HCT116 (cell line): ENCODE measurements around the gene BORA. TPM values are rescaled to one million over a fixed set of nuclear protein-coding genes. Genes with fewer than 3 reads are reported as not detected.

ENCODE experiments used
- ATAC-seq: fragments of 200-7000 bp; cut with Tn5 transposase; 2 replicates; pipeline ENCODE4 v1.9.1; 2020; ENCODE audit warnings: mild to moderate bottlenecking, moderate library complexity
- Bru-seq: library from RNA; stranded (reverse); fragments of 400-500 nt; gene quantifications from one replicate; lab custom pipeline; 2021; lab: Mats Ljungman, UMichigan
- BruChase-seq, 2 experiments: library from RNA; stranded (reverse); fragments of 400-500 nt; gene quantifications; one replicate each; lab custom pipeline; 2021; lab: Mats Ljungman, UMichigan
- BruUV-seq: library from RNA; stranded (reverse); fragments of 400-500 nt; replicated peaks from 2 replicates; lab custom pipeline; 2021; lab: Mats Ljungman, UMichigan
- CTCF ChIA-PET: fragments of 300-600 bp; sonication (Branson Sonifier 250); formaldehyde crosslinking; loops from one replicate; lab custom pipeline; 2021; ENCODE audit warnings: antibody characterized with exemption; lab: Charles Lee
- POLR2A ChIA-PET: fragments of 300-600, 350-600 bp; sonication (Branson Sonifier 250); formaldehyde crosslinking; loops from one replicate; lab custom pipeline; 2021; ENCODE audit warnings: antibody characterized with exemption; lab: Charles Lee
- RAD21 ChIA-PET, 2 experiments: fragments of 300-600 bp; sonication (Branson Sonifier 250); formaldehyde crosslinking; loops; one replicate each; lab custom pipeline; 2023; ENCODE audit warnings: low total read pairs in 2 of 2; ENCODE audit not compliant: uncharacterized antibody in 2 of 2, unreplicated experiment in 2 of 2, low non-redundant PET in 1 of 2; lab: Charles Lee
- DNase-seq: peaks from one replicate; pipeline ENCODE4 v3.0.0-alpha.2; 2010; ENCODE audit warnings: low read depth, low spot score
- H2AFZ ChIP-seq: fragments of 200-600 bp; shearing (Covaris generic), sonication (generic); 2 replicates; pipeline ENCODE4 v1.6.1; 2017; ENCODE audit warnings: low read depth, mixed run types, mixed read lengths, antibody characterized with exemption, low read length; ENCODE audit not compliant: poor library complexity, severe bottlenecking
- H3K27ac ChIP-seq: 2 replicates; pipeline ENCODE4 v1.5.1; 2012; ENCODE audit warnings: low read depth, low read length
- H3K27me3 ChIP-seq: fragments of 200-600 bp; sonication (generic); 2 replicates; pipeline ENCODE4 v1.6.1; 2016; ENCODE audit warnings: mixed run types, low read length, mixed read lengths; ENCODE audit not compliant: insufficient read depth
- H3K36me3 ChIP-seq, 2 experiments: fragments of 200-500 bp in 1 of 2; fragments of 200-600 bp in 1 of 2; sonication (Bioruptor generic) in 1 of 2; sonication (generic) in 1 of 2; 2 replicates each; pipeline versions ENCODE4 v1.5.1 to v1.6.1; 2014 to 2016; ENCODE audit warnings: low read length in 2 of 2, inconsistent platforms in 1 of 2, mixed read lengths in 1 of 2, mixed run types in 1 of 2; ENCODE audit not compliant: insufficient read depth in 2 of 2, control insufficient read depth in 1 of 2
- H3K4me1 ChIP-seq, 2 experiments: fragments of 200-600 bp in 1 of 2; sonication (generic) in 1 of 2; 2 replicates each; pipeline versions ENCODE4 v1.5.1 to v1.6.1; 2012 to 2017; ENCODE audit warnings: low read length in 2 of 2, inconsistent platforms in 1 of 2, mild to moderate bottlenecking in 1 of 2, mixed read lengths in 1 of 2, mixed run types in 1 of 2, moderate library complexity in 1 of 2; ENCODE audit not compliant: insufficient read depth in 2 of 2, control insufficient read depth in 1 of 2
- H3K4me2 ChIP-seq: fragments of 200-600 bp; sonication (generic); 2 replicates; pipeline ENCODE4 v1.6.1; 2017; ENCODE audit warnings: mixed run types, low read length, mixed read lengths
- H3K4me3 ChIP-seq, 2 experiments: fragments of 200-600 bp in 1 of 2; sonication (generic) in 1 of 2; replicated peaks in 1 of 2; 2 replicates each; pipeline ENCODE4 v1.5.1; 2011 to 2016; ENCODE audit warnings: low read length in 2 of 2, control low read depth in 1 of 2, low read depth in 1 of 2, mild to moderate bottlenecking in 1 of 2, mixed read lengths in 1 of 2, mixed run types in 1 of 2
- H3K79me2 ChIP-seq: fragments of 200-600 bp; sonication (generic); 2 replicates; pipeline ENCODE4 v1.6.1; 2017; ENCODE audit warnings: mild to moderate bottlenecking, mixed run types, low read length, moderate library complexity, mixed read lengths; ENCODE audit not compliant: insufficient read depth
- H3K9ac ChIP-seq: fragments of 200-600 bp; sonication (generic); 2 replicates; pipeline ENCODE4 v1.6.1; 2016; ENCODE audit warnings: low read length, mixed read lengths
- H3K9me2 ChIP-seq: fragments of 200-600 bp; sonication (generic), shearing (Covaris generic); 2 replicates; pipeline ENCODE4 v1.6.1; 2017; ENCODE audit warnings: mixed run types, mild to moderate bottlenecking, moderate library complexity; ENCODE audit not compliant: insufficient read depth
- H3K9me3 ChIP-seq, 2 experiments: fragments of 200-500 bp in 1 of 2; fragments of 200-600 bp in 1 of 2; sonication (Bioruptor generic) in 1 of 2; sonication (generic) in 1 of 2; 2 replicates each; pipeline ENCODE4 v1.6.1; 2014 to 2017; ENCODE audit warnings: low read length in 2 of 2, mixed read lengths in 2 of 2, inconsistent platforms in 1 of 2, low read depth in 1 of 2, mild to moderate bottlenecking in 1 of 2, mixed run types in 1 of 2, moderate library complexity in 1 of 2; ENCODE audit not compliant: control insufficient read depth in 1 of 2, insufficient read depth in 1 of 2
- H4K20me1 ChIP-seq: fragments of 200-600 bp; sonication (generic), shearing (Covaris generic); 2 replicates; pipeline ENCODE4 v1.6.1; 2017; ENCODE audit warnings: mixed run types, mild to moderate bottlenecking, moderate library complexity; ENCODE audit not compliant: insufficient read depth
- CBX3 ChIP-seq: IDR thresholded peaks from 2 replicates; pipeline ENCODE4 v1.6.1; 2012; ENCODE audit warnings: low read depth
- EGR1 ChIP-seq: IDR thresholded peaks from 2 replicates; pipeline ENCODE4 v1.6.1; 2012; ENCODE audit warnings: low read depth
- ELF1 ChIP-seq: IDR thresholded peaks from 2 replicates; pipeline ENCODE4 v1.6.1; 2012; ENCODE audit warnings: low read depth, borderline replicate concordance
- POLR2AphosphoS5 ChIP-seq: IDR thresholded peaks from 2 replicates; pipeline ENCODE4 v1.6.1; 2011; ENCODE audit warnings: mild to moderate bottlenecking, low read depth, low read length, moderate library complexity
- RAD21 ChIP-seq: IDR thresholded peaks from 2 replicates; pipeline ENCODE4 v1.6.1; 2012; ENCODE audit warnings: low read depth, mild to moderate bottlenecking
- SIN3A ChIP-seq: IDR thresholded peaks from 2 replicates; pipeline ENCODE4 v1.6.1; 2012; ENCODE audit warnings: low read depth
- SP1 ChIP-seq: IDR thresholded peaks from 2 replicates; pipeline ENCODE4 v1.6.1; 2012; ENCODE audit warnings: low read depth
- TCF7L2 ChIP-seq: IDR thresholded peaks from 2 replicates; pipeline ENCODE4 v1.7.0; 2011; ENCODE audit warnings: borderline replicate concordance, inconsistent platforms; ENCODE audit not compliant: insufficient read depth, insufficient read length; ENCODE audit errors: extremely low read depth
- YY1 ChIP-seq: IDR thresholded peaks from 2 replicates; pipeline ENCODE4 v1.6.1; 2011; ENCODE audit warnings: low read length, low read depth, moderate library complexity, mild to moderate bottlenecking; ENCODE audit not compliant: insufficient replicate concordance; ENCODE audit errors: extremely low read depth
- ZFX ChIP-seq: fragments of 450-650 bp; IDR thresholded peaks from 2 replicates; pipeline ENCODE4 v1.6.1; 2017
- intact Hi-C: fragments of 100-400 bp; cut with micrococcal nuclease; formaldehyde crosslinking; loops from 2 replicates; pipeline ENCODE4 v1.10.0; 2022
- long read RNA-seq: library from polyadenylated mRNA; unstranded; transcript quantifications from one replicate; pipeline ENCODE4 v2.0.0, GENCODE V29; 2021; ENCODE audit not compliant: unreplicated experiment
- polyA plus RNA-seq: library from polyadenylated mRNA; unstranded; fragments of >200 nt; gene quantifications from 2 replicates; pipeline ENCODE4 v1.2.1, GENCODE V29; 2012; ENCODE audit warnings: missing spikeins
- total RNA-seq: library from RNA; stranded (reverse); gene quantifications from one replicate; pipeline ENCODE4 v1.2.1, GENCODE V29; 2021; ENCODE audit not compliant: unreplicated experiment
- TF ChIP-seq, protein P1 (sequence below): IDR thresholded peaks from 2 replicates; pipeline ENCODE4 v1.6.1; 2011; ENCODE audit warnings: mild to moderate bottlenecking, low read length, moderate library complexity; ENCODE audit not compliant: insufficient replicate concordance; ENCODE audit errors: extremely low read depth
- TF ChIP-seq, protein P2 (sequence below): IDR thresholded peaks from 2 replicates; pipeline ENCODE4 v1.6.1; 2012
- TF ChIP-seq, protein P3 (sequence below): IDR thresholded peaks from 2 replicates; pipeline ENCODE4 v1.6.1; 2012

BORA gene
- total RNA-seq (27.6 TPM), Bru-seq, nascent RNA (percentile 93 among the genes with signal in this experiment), BruChase-seq, experiment 1, labeled RNA remaining after a 6-hour chase (percentile 76 among the genes with signal in this experiment), BruChase-seq, experiment 2, labeled RNA remaining after a 2-hour chase (percentile 90 among the genes with signal in this experiment)
- 12.7 and 20.6 TPM in 2 replicates for polyA plus RNA-seq
- long read RNA-seq, transcript BORA-202 (11 exons, 1,673 nt), result minor isoform, 16 of 81 reads
- long read RNA-seq, transcript BORA-203 (12 exons, 2,936 nt), result major isoform, 43 of 81 reads
- long read RNA-seq, partial matches to known transcripts, result 3 of 81 reads
- long read RNA-seq, other reads (novel, unspliced or antisense), result 19 of 81 reads

DNA sequence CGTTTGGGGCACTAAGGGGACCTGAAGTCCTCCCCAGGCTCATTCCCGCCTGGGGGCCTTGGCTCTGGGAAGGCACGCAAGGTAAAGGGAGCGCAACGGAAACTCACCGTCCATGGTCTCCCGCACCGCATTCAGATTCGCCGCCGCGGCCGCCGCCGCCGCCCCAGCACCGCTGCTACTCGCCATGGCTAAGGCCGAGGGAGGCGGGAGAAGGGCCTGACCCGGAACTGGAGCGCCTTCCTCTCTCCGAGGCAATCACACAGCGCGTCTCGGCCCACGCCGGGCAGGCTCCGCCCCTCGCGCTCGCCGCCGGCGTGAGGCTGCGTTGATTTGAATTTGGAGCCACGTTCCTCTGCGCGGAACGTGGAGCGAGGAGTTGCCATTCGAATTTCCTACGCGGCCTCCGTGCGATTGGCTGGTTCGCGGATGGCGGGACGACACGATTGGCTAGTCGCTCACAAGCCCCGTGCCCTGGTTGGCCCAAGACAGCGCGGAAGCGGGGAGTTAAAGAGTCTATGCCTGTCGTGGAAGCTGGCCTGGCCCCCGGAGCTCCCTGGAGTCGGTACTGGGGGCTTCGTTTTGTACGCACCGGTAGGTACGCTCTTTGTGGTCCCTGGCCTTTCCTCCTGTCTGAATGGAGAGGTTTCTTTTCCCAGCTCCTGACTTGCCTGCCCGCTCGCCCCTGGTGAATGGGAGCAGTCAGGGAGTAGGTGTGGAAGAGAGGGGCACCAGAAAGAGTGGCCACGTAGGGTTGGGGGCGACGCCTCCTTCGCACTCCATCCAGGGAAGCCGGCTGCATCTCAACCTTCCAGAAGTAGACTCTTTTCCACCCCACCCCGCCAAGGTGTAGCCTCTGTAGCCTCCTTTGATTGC lies at the start of gene BORA, which contains the start of gene MZT1:
Gene BORA (plus strand): TSS at position 507 of the 873 bp plus-strand sequence. CDS start 1,018 bp downstream, outside the sequence.
Gene MZT1 (minus strand): TSS at position 213 of the 873 bp plus-strand sequence. CDS start 27 bp downstream, at position 186.
- peak; percentile 54; the same call in 1 of the 2 replicates for TF ChIP-seq EGR1
- peak; percentile 41 for TF ChIP-seq YY1
- TF ChIP-seq, protein P1, sequence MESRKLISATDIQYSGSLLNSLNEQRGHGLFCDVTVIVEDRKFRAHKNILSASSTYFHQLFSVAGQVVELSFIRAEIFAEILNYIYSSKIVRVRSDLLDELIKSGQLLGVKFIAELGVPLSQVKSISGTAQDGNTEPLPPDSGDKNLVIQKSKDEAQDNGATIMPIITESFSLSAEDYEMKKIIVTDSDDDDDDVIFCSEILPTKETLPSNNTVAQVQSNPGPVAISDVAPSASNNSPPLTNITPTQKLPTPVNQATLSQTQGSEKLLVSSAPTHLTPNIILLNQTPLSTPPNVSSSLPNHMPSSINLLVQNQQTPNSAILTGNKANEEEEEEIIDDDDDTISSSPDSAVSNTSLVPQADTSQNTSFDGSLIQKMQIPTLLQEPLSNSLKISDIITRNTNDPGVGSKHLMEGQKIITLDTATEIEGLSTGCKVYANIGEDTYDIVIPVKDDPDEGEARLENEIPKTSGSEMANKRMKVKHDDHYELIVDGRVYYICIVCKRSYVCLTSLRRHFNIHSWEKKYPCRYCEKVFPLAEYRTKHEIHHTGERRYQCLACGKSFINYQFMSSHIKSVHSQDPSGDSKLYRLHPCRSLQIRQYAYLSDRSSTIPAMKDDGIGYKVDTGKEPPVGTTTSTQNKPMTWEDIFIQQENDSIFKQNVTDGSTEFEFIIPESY, result no peak
- TF ChIP-seq, protein P2, sequence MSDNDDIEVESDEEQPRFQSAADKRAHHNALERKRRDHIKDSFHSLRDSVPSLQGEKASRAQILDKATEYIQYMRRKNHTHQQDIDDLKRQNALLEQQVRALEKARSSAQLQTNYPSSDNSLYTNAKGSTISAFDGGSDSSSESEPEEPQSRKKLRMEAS, result peak; percentile 98
- TF ChIP-seq SIN3A, result peak; percentile 78
- TF ChIP-seq POLR2AphosphoS5, result peak; percentile 72
- TF ChIP-seq, protein P3, sequence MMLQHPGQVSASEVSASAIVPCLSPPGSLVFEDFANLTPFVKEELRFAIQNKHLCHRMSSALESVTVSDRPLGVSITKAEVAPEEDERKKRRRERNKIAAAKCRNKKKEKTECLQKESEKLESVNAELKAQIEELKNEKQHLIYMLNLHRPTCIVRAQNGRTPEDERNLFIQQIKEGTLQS, result no peak
- peak; percentile 84 for TF ChIP-seq SP1
- peak; percentile 84 for TF ChIP-seq ELF1
- TF ChIP-seq TCF7L2, result peak; percentile 17
- TF ChIP-seq CBX3, result peak; percentile 82; the same call in 1 of the 2 replicates
- no peak for TF ChIP-seq RAD21
- TF ChIP-seq ZFX, result peak; percentile 68
- TF ChIP-seq, all 23 proteins: peak for 10
- RAD21 ChIA-PET, result no interaction called here
- Histone ChIP-seq H3K4me1 (peaks cover 8 to 24% of the 10 kb centered on the region in 2 experiments), H3K4me3 (peak within 1 kb of the TSS; percentile 63 to 91), H4K20me1 (no peaks in the 10 kb centered on the region), H3K36me3 (peaks cover 2 to 25% of the 10 kb centered on the region in 2 experiments; a peak in 2 of 4 replicates), H3K27me3 (no peaks in the 10 kb centered on the region), H3K4me2 (peak within 1 kb of the TSS; percentile 93), H3K9me3 (no peaks in the 10 kb centered on the region), H3K9ac (peak within 1 kb of the TSS; percentile 86), H2AFZ (peak within 1 kb of the TSS; percentile 33), H3K27ac (peak within 1 kb of the TSS; percentile 82), H3K9me2 (no peaks in the 10 kb centered on the region), H3K79me2 (peaks cover 89% of the 10 kb centered on the region)
- peak; percentile 95 for DNase-seq
- no TSS peak for BruUV-seq
- CTCF ChIA-PET, result no interaction called here
- ATAC-seq, result peak; percentile 94
- intact Hi-C loops, result loop anchor here (5.0 kb wide), 2 partner anchors 55 to 1405 kb away; partner anchors contain the start of genes DIS3, KLF12 and PIBF1
- POLR2A ChIA-PET, result no interaction called here
